CD14-positive monocyte (primary cell): ENCODE data around the gene ZNF136. TPM values are rescaled to one million over a fixed set of nuclear protein-coding genes. Genes with fewer than 3 reads are reported as not detected.

Experiments used
- DNase-seq, 3 donors: peaks; one replicate each; pipeline ENCODE4 v3.0.0-alpha.2; 2011 to 2022
- H2AFZ ChIP-seq: 2 replicates; pipeline ENCODE4 v1.6.0; 2012; ENCODE audit warnings: mild to moderate bottlenecking, low read depth, low read length, inconsistent platforms; ENCODE audit not compliant: insufficient read depth, poor library complexity, severe bottlenecking
- H3K27ac ChIP-seq, 2 donors: 1 replicate in 1 of 2; 2 replicates in 1 of 2; pipeline ENCODE4 v1.5.1; 2012 to 2013; ENCODE audit warnings: low read length in 2 of 2, control low read depth in 1 of 2, inconsistent platforms in 1 of 2, low read depth in 1 of 2, mild to moderate bottlenecking in 1 of 2
- H3K27me3 ChIP-seq, 2 donors: one replicate each; pipeline versions ENCODE4 v1.6.0 to v1.6.1; 2011 to 2013; ENCODE audit warnings: low read length in 2 of 2; ENCODE audit not compliant: control insufficient read depth in 2 of 2, insufficient read depth in 2 of 2
- H3K36me3 ChIP-seq, 2 donors: replicated peaks in 1 of 2; 1 replicate in 1 of 2; 2 replicates in 1 of 2; pipeline versions ENCODE4 v1.5.1 to v1.6.1; 2012 to 2013; ENCODE audit warnings: low read length in 2 of 2, control low read depth in 1 of 2, inconsistent platforms in 1 of 2, mild to moderate bottlenecking in 1 of 2; ENCODE audit not compliant: insufficient read depth in 2 of 2, control insufficient read depth in 1 of 2
- H3K4me1 ChIP-seq, 2 donors: 1 replicate in 1 of 2; 2 replicates in 1 of 2; pipeline versions ENCODE4 v1.5.1 to v1.6.1; 2012 to 2013; ENCODE audit warnings: low read length in 2 of 2, control low read depth in 1 of 2, inconsistent platforms in 1 of 2, mild to moderate bottlenecking in 1 of 2, moderate library complexity in 1 of 2; ENCODE audit not compliant: insufficient read depth in 2 of 2, control insufficient read depth in 1 of 2
- H3K4me2 ChIP-seq: replicated peaks from 2 replicates; pipeline ENCODE3; 2012; ENCODE audit warnings: low read length, moderate library complexity, mild to moderate bottlenecking; ENCODE audit not compliant: poor library complexity, severe bottlenecking; ENCODE audit errors: extremely low read depth
- H3K4me3 ChIP-seq, 3 experiments: fragments of 200-600 bp in 1 of 3; sonication (generic) in 1 of 3; replicated peaks in 1 of 3; 1 replicate in 2 of 3; 2 replicates in 1 of 3; pipeline ENCODE4 v1.5.1; 2011 to 2013; ENCODE audit warnings: low read length in 3 of 3, mild to moderate bottlenecking in 3 of 3, control low read depth in 2 of 3, low read depth in 2 of 3, inconsistent platforms in 1 of 3, moderate library complexity in 1 of 3
- H3K79me2 ChIP-seq: 2 replicates; pipeline ENCODE4 v1.6.0; 2012; ENCODE audit warnings: mild to moderate bottlenecking, control low read depth, inconsistent platforms, low read length, moderate library complexity; ENCODE audit not compliant: insufficient read depth
- H3K9ac ChIP-seq: 2 replicates; pipeline ENCODE4 v1.6.0; 2017; ENCODE audit warnings: low read length, mild to moderate bottlenecking; ENCODE audit not compliant: insufficient read depth, poor library complexity, severe bottlenecking
- H3K9me3 ChIP-seq, 2 donors: replicated peaks in 1 of 2; 1 replicate in 1 of 2; 2 replicates in 1 of 2; pipeline versions ENCODE4 v1.5.1 to v1.6.1; 2012 to 2013; ENCODE audit warnings: low read length in 2 of 2, control low read depth in 1 of 2; ENCODE audit not compliant: control insufficient read depth in 1 of 2, insufficient read depth in 1 of 2
- H4K20me1 ChIP-seq: 2 replicates; pipeline ENCODE4 v1.6.0; 2012; ENCODE audit warnings: mild to moderate bottlenecking, low read length, control low read depth, moderate library complexity; ENCODE audit not compliant: insufficient read depth
- H3K27ac Mint-ChIP-seq, 7 donors: one replicate each; pipeline ENCODE4 v1.8.0; 2020; ENCODE audit warnings: mild to moderate bottlenecking in 7 of 7, mixed read lengths in 7 of 7, moderate library complexity in 6 of 7, inconsistent platforms in 2 of 7
- H3K27me3 Mint-ChIP-seq, 3 donors: one replicate each; pipeline ENCODE4 v1.8.0; 2021 to 2022; ENCODE audit warnings: low read depth in 3 of 3, mild to moderate bottlenecking in 3 of 3, mixed read lengths in 3 of 3, moderate library complexity in 3 of 3, inconsistent platforms in 1 of 3
- H3K36me3 Mint-ChIP-seq, 2 donors: one replicate each; pipeline ENCODE4 v1.8.0; 2020; ENCODE audit warnings: mixed read lengths in 2 of 2, inconsistent platforms in 1 of 2, mild to moderate bottlenecking in 1 of 2
- H3K4me1 Mint-ChIP-seq: one replicate; pipeline ENCODE4 v1.8.0; 2020; ENCODE audit warnings: mild to moderate bottlenecking, mixed read lengths
- H3K4me3 Mint-ChIP-seq, 2 donors: one replicate each; pipeline ENCODE4 v1.8.0; 2020; ENCODE audit warnings: mild to moderate bottlenecking in 2 of 2, mixed read lengths in 2 of 2, moderate library complexity in 1 of 2
- H3K9me3 Mint-ChIP-seq, 7 donors: one replicate each; pipeline ENCODE4 v1.8.0; 2020 to 2022; ENCODE audit warnings: mixed read lengths in 7 of 7, mild to moderate bottlenecking in 6 of 7, moderate library complexity in 6 of 7, inconsistent platforms in 2 of 7
- WGBS: methylation state at CpG from one replicate; pipeline ENCODE4 v1.1.5; 2013; ENCODE audit warnings: missing lambda C conversion rate; ENCODE audit not compliant: insufficient coverage; 5-methylcytosine and 5-hydroxymethylcytosine counted together
- intact Hi-C, 2 donors: fragments of 100-400 bp; cut with micrococcal nuclease; formaldehyde crosslinking; loops; one replicate each; pipeline versions ENCODE4 v1.15.0 to v1.15.1; 2023
- polyA plus RNA-seq, 3 donors: library from polyadenylated mRNA; depleted of rRNA in 1 of 3; unstranded in 2 of 3; stranded (reverse) in 1 of 3; fragments of 300-500 nt in 2 of 3; fragments of >200 nt in 1 of 3; fragmentation: Illumina TruSeq in 2 of 3; gene quantifications; 1 replicate in 2 of 3; 2 replicates in 1 of 3; pipeline ENCODE4 v1.2.3, GENCODE V29; 2012 to 2021
- TF ChIP-seq, protein P1 (sequence below): fragments of 200-600 bp; IDR thresholded peaks from one replicate; pipeline ENCODE4 v1.8.0; 2022; ENCODE audit warnings: antibody characterized with exemption, mild to moderate bottlenecking

ZNF136 gene
- polyA plus RNA-seq, 3 donors, result 3.4 to 6.4 (median 5.8) TPM

DNA sequence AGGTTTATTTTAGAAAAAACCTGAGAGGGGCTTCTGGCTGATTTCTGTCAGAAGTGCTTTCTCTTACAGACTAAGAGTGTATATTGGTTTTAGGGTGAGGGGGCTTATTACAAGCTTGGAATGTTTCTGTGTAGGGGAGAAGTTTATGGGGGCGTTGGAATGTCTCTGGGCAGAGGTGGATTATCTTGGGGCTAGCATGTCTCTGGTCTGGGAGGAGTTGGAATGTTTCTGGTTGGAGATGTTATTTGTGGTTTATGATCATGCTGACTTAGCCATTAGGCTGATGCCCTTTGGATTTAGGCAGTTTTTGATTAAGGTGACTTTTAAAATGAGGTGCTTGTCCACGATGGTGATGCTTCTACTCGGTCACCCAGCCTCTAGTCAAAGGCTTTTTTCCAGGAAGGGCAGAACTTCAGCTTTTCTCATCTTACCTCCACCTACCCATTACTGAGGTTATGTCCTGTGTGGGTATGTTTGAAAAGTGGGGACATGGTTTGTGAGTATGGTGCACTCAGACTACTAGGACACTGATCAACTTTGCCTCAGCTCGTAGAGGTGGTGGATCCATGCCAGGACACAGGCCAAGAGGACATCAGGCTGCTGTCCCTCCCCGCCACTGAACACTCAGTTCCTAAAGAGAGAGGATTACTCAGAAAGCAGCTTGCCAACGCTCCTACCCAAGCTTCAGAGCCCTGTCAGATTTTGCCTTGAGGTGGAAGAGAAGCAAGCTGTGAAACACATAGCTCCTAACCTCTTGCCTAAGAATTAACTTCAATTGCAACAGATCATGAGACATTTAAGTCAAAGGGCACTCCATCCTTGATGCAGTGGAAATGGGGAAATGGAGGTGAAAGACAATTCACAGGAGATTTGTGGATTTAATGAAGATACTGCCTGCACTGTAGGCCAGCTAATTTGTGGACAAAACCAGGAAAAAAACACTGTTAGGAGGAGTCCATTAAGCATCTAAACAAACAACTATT, 68.1 kb downstream of the ZNF136 start:
- Mint-ChIP-seq H3K9me3 (peaks cover 39 to 75% (median 68%) of the 10 kb centered on the region in 7 donors), H3K27ac (no peak overlapping the region), H3K4me3 (no peak overlapping the region), H3K27me3 (peaks cover 0 to 3% (median 0%) of the 10 kb centered on the region in 3 donors), H3K4me1 (no peaks in the 10 kb centered on the region), H3K36me3 (peaks cover 6 to 26% of the 10 kb centered on the region in 2 donors)
- H3K9ac ChIP-seq, result no peak overlapping the region
- DNase-seq, result no peak
- peaks cover 0 to 16% of the 10 kb centered on the region in 2 donors for H3K36me3 ChIP-seq
- H3K27me3 ChIP-seq, result no peaks in the 10 kb centered on the region
- no peak overlapping the region for H3K27ac ChIP-seq
- 73% methylated on average over 3 of the region's 6 CpGs for whole genome bisulfite sequencing
- H3K4me3 ChIP-seq, result no peak overlapping the region
- no peaks in the 10 kb centered on the region for H3K4me1 ChIP-seq
- intact Hi-C loops, result no loop called here
- H2AFZ ChIP-seq, result no peak overlapping the region
- no peak overlapping the region for H3K4me2 ChIP-seq
- H3K9me3 ChIP-seq, result peaks cover 59 to 79% of the 10 kb centered on the region in 2 donors
- no peaks in the 10 kb centered on the region for H4K20me1 ChIP-seq
- TF ChIP-seq, protein P1, sequence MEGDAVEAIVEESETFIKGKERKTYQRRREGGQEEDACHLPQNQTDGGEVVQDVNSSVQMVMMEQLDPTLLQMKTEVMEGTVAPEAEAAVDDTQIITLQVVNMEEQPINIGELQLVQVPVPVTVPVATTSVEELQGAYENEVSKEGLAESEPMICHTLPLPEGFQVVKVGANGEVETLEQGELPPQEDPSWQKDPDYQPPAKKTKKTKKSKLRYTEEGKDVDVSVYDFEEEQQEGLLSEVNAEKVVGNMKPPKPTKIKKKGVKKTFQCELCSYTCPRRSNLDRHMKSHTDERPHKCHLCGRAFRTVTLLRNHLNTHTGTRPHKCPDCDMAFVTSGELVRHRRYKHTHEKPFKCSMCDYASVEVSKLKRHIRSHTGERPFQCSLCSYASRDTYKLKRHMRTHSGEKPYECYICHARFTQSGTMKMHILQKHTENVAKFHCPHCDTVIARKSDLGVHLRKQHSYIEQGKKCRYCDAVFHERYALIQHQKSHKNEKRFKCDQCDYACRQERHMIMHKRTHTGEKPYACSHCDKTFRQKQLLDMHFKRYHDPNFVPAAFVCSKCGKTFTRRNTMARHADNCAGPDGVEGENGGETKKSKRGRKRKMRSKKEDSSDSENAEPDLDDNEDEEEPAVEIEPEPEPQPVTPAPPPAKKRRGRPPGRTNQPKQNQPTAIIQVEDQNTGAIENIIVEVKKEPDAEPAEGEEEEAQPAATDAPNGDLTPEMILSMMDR, result no peak
- H3K79me2 ChIP-seq, result no peaks in the 10 kb centered on the region

DNA sequence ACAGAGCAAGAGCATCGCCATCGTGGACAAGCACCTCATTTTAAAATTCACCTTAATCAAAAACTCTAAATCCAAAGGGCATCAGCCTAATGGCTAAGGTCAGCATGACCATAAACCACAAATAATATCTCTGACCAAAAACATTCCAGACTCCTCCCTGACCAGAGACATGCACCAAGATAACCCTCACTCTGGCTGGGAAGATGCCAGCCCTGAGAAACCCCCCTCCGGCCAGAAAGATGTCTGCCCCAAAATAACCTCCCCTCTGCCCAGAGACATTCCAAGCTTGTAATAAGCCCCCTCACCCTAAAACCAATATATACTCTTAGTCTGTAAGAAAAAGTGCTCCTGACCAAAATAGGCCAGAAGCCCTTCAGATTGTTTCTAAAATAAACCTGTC, 70.1 kb downstream of the ZNF136 start:
- Histone ChIP-seq H3K4me2 (no peak overlapping the region), H3K9ac (no peak overlapping the region), H3K4me1 (no peaks in the 10 kb centered on the region), H3K36me3 (peaks cover 0 to 21% of the 10 kb centered on the region in 2 donors), H2AFZ (no peak overlapping the region), H3K4me3 (no peak overlapping the region), H3K27me3 (no peaks in the 10 kb centered on the region), H3K9me3 (peaks cover 66 to 84% of the 10 kb centered on the region in 2 donors), H4K20me1 (no peaks in the 10 kb centered on the region), H3K79me2 (no peaks in the 10 kb centered on the region), H3K27ac (no peak overlapping the region)
- peaks cover 6 to 30% of the 10 kb centered on the region in 2 donors for H3K36me3 Mint-ChIP-seq
- intact Hi-C loops, result no loop called here
- no peaks in the 10 kb centered on the region for H3K4me1 Mint-ChIP-seq
- no peak for DNase-seq
- peaks cover 50 to 83% (median 74%) of the 10 kb centered on the region in 7 donors for H3K9me3 Mint-ChIP-seq
- 91% methylated on average over 3 of the region's 3 CpGs for WGBS
- H3K4me3 Mint-ChIP-seq, result no peak overlapping the region
- H3K27me3 Mint-ChIP-seq, result peaks cover 0 to 3% (median 1%) of the 10 kb centered on the region in 3 donors
- H3K27ac Mint-ChIP-seq, result no peak overlapping the region
- TF ChIP-seq, protein P1, result no peak
